Measurements from ENCODE around the gene GNAQ. TPM values are rescaled to one million over a fixed set of nuclear protein-coding genes. Genes with fewer than 3 reads are reported as not detected.

The GNAQ gene
- total RNA-seq, 1 experiment from 2014 or later: 48.6 TPM

- no peaks in the 10 kb centered on the region for H3K9me3 Mint-ChIP-seq
Measured at GRCh38 chr9:77817590-77818311, 213.9 kb downstream of the GNAQ start.

More at GRCh38 chr9:77817590-77818311, 213.9 kb downstream of the GNAQ start:
- no peak overlapping the region for H2BK20ac ChIP-seq (ENCODE audit: low read depth, low read length, poor library complexity, severe bottlenecking)
- no peak overlapping the region for H2AK5ac ChIP-seq (ENCODE audit: insufficient read length, low read length)
- H2BK5ac ChIP-seq (ENCODE audit: insufficient read length, low read length): no peak overlapping the region
- no peaks in the 10 kb centered on the region for H4K20me1 ChIP-seq (ENCODE audit: control insufficient read depth, insufficient read depth, insufficient read length)
- no peaks in the 10 kb centered on the region for H3K79me1 ChIP-seq (ENCODE audit: insufficient read depth, low read depth, low read length, poor library complexity, severe bottlenecking)
- no peak for DNase-seq
- Mint-ChIP-seq H3K36me3 (ENCODE audit: insufficient read depth in 1 of 3, low read depth in 3 of 3) (peaks cover 0 to 8% (median 0%) of the 10 kb centered on the region in 3 experiments; a peak in 2 of 7 replicates), H3K27me3 (ENCODE audit: low read depth) (no peaks in the 10 kb centered on the region), H3K4me3 (no peak overlapping the region), H3K4me1 (no peaks in the 10 kb centered on the region; a peak in 1 of 4 replicates), H3K27ac (no peak overlapping the region; a peak in 1 of 7 replicates)
- no peak overlapping the region for H4K5ac ChIP-seq (ENCODE audit: insufficient read length, low read depth, low read length)
- no peaks in the 10 kb centered on the region for H3K4me1 ChIP-seq (ENCODE audit: insufficient read depth, low read length)
- H2AFZ ChIP-seq (ENCODE audit: low read length): no peak overlapping the region
- no peak overlapping the region for H4K91ac ChIP-seq (ENCODE audit: insufficient read length, low read depth, low read length)
- WGBS (ENCODE audit: extremely low coverage, insufficient read length, low lambda C conversion rate): no CpG with 5 or more reads among the region's 7 CpGs
- no peaks in the 10 kb centered on the region for H3K27me3 ChIP-seq (ENCODE audit: insufficient read depth, low read length)
- TF ChIP-seq CTCF (conservative IDR thresholded peaks at IDR 0.05): no peak
- no peak overlapping the region for H2BK12ac ChIP-seq (ENCODE audit: insufficient read length, low read depth, low read length)
- H3K4me2 ChIP-seq (ENCODE audit: insufficient read depth, insufficient read length, low read length): no peak overlapping the region
- H3K56ac ChIP-seq (ENCODE audit: insufficient read length, low read depth, low read length): no peak overlapping the region
- no peak overlapping the region for H2BK15ac ChIP-seq (ENCODE audit: low read depth, low read length)
- no peak overlapping the region for H2BK120ac ChIP-seq (ENCODE audit: low read depth, low read length, poor library complexity, severe bottlenecking)
- H3K79me2 ChIP-seq (ENCODE audit: insufficient read depth, low read length): no peaks in the 10 kb centered on the region
- H4K8ac ChIP-seq (replicated peaks; ENCODE audit: insufficient read length, low read depth, low read length): no peak overlapping the region
- no peak overlapping the region for H3K9ac ChIP-seq (ENCODE audit: extremely low read depth, insufficient read length, low read length)
- no peak overlapping the region for H3K27ac ChIP-seq (ENCODE audit: insufficient read length, low read depth, low read length)
- no peak overlapping the region for H3K4ac ChIP-seq (ENCODE audit: low read depth, low read length)
- H3T11ph ChIP-seq (ENCODE audit: low read length): no peak overlapping the region
- no peak overlapping the region for H3K23ac ChIP-seq (ENCODE audit: insufficient read length, low read depth, low read length)
- no peak overlapping the region for H3K18ac ChIP-seq (ENCODE audit: insufficient read length, low read depth, low read length)
- H3K14ac ChIP-seq (ENCODE audit: insufficient read depth, low read length): no peak overlapping the region
- no peaks in the 10 kb centered on the region for H3K23me2 ChIP-seq (ENCODE audit: insufficient read length, low read depth, low read length, poor library complexity, severe bottlenecking)
- H3K9me3 ChIP-seq (ENCODE audit: control insufficient read depth, low read depth, low read length): no peaks in the 10 kb centered on the region
